Neuronal stem cell (in vitro differentiated cells): Measurements from ENCODE around the gene RASAL1.
A peak's percentile ranks its signal among the peaks of the same experiment; 100 is the strongest.

Source experiments
- DNase-seq: peaks from one replicate; pipeline ENCODE4 v3.0.0-alpha.2; 2013; ENCODE audit warnings: low spot score
- H2AFZ ChIP-seq: one replicate; pipeline ENCODE4 v1.6.1; 2013; ENCODE audit warnings: mild to moderate bottlenecking, low read length, inconsistent platforms
- H2AK5ac ChIP-seq: 2 replicates; pipeline ENCODE4 v1.6.1; 2013; ENCODE audit warnings: low read depth, mild to moderate bottlenecking, inconsistent platforms, low read length, moderate library complexity, mixed read lengths
- H2BK120ac ChIP-seq: 2 replicates; pipeline ENCODE4 v1.6.1; 2013; ENCODE audit warnings: low read depth, mild to moderate bottlenecking, inconsistent platforms, low read length, moderate library complexity, mixed read lengths
- H2BK12ac ChIP-seq: one replicate; pipeline ENCODE4 v1.6.1; 2013; ENCODE audit warnings: low read length, inconsistent platforms
- H2BK15ac ChIP-seq: 2 replicates; pipeline ENCODE4 v1.6.1; 2013; ENCODE audit warnings: mild to moderate bottlenecking, low read length, inconsistent platforms, mixed read lengths
- H2BK5ac ChIP-seq: one replicate; pipeline ENCODE4 v1.6.1; 2013; ENCODE audit warnings: inconsistent platforms, mild to moderate bottlenecking, low read length, moderate library complexity
- H3K14ac ChIP-seq: one replicate; pipeline ENCODE4 v1.6.1; 2013; ENCODE audit warnings: low read length, inconsistent platforms
- H3K18ac ChIP-seq: 2 replicates; pipeline ENCODE4 v1.6.1; 2013; ENCODE audit warnings: low read length, inconsistent platforms
- H3K23ac ChIP-seq: 2 replicates; pipeline ENCODE4 v1.6.1; 2013; ENCODE audit warnings: low read depth, mild to moderate bottlenecking, mixed read lengths, low read length, inconsistent platforms; ENCODE audit not compliant: poor library complexity
- H3K27ac ChIP-seq: replicated peaks from 3 replicates; pipeline ENCODE4 v1.5.1; 2013; ENCODE audit warnings: low read length, inconsistent platforms
- H3K27me3 ChIP-seq, 3 experiments: 2 replicates each; pipeline ENCODE4 v1.6.1; 2013; ENCODE audit warnings: low read length in 3 of 3, mild to moderate bottlenecking in 2 of 3, inconsistent platforms in 1 of 3, low read depth in 1 of 3, mixed read lengths in 1 of 3, moderate library complexity in 1 of 3; ENCODE audit not compliant: control insufficient read depth in 3 of 3, insufficient read depth in 3 of 3
- H3K36me3 ChIP-seq, 2 donors: replicated peaks in 1 of 2; 2 replicates each; pipeline ENCODE4 v1.6.1; 2013; ENCODE audit warnings: low read length in 2 of 2; ENCODE audit not compliant: control insufficient read depth in 2 of 2, insufficient read depth in 2 of 2
- H3K4ac ChIP-seq: 2 replicates; pipeline ENCODE4 v1.6.1; 2013; ENCODE audit warnings: inconsistent platforms, mild to moderate bottlenecking, low read length, moderate library complexity
- H3K4me1 ChIP-seq, 2 donors: 1 replicate in 1 of 2; 2 replicates in 1 of 2; pipeline ENCODE4 v1.6.1; 2013; ENCODE audit warnings: low read length in 2 of 2, low read depth in 1 of 2; ENCODE audit not compliant: control insufficient read depth in 2 of 2, insufficient read depth in 1 of 2
- H3K4me2 ChIP-seq: one replicate; pipeline ENCODE4 v1.6.1; 2013; ENCODE audit warnings: mild to moderate bottlenecking, low read length, inconsistent platforms; ENCODE audit not compliant: insufficient read depth, poor library complexity, severe bottlenecking
- H3K4me3 ChIP-seq, 2 donors: 2 replicates each; pipeline ENCODE4 v1.5.1; 2013; ENCODE audit warnings: low read length in 2 of 2, mild to moderate bottlenecking in 2 of 2, inconsistent platforms in 1 of 2, moderate library complexity in 1 of 2
- H3K79me1 ChIP-seq: one replicate; pipeline ENCODE4 v1.6.1; 2013; ENCODE audit warnings: low read depth, mild to moderate bottlenecking, inconsistent platforms, low read length, moderate library complexity
- H3K9ac ChIP-seq: one replicate; pipeline ENCODE4 v1.6.1; 2013; ENCODE audit warnings: mild to moderate bottlenecking, low read depth, low read length, inconsistent platforms; ENCODE audit not compliant: poor library complexity
- H3K9me3 ChIP-seq, 2 donors: replicated peaks in 1 of 2; 2 replicates each; pipeline versions ENCODE3 to v1.6.1; 2013; ENCODE audit warnings: low read length in 2 of 2, mild to moderate bottlenecking in 2 of 2, inconsistent platforms in 1 of 2, low read depth in 1 of 2, mixed read lengths in 1 of 2, moderate library complexity in 1 of 2; ENCODE audit not compliant: control insufficient read depth in 2 of 2, insufficient read depth in 1 of 2
- H4K8ac ChIP-seq: one replicate; pipeline ENCODE4 v1.6.1; 2013; ENCODE audit warnings: low read depth, mild to moderate bottlenecking, inconsistent platforms, low read length, moderate library complexity
- H4K91ac ChIP-seq: one replicate; pipeline ENCODE4 v1.6.1; 2013; ENCODE audit warnings: low read length, low read depth, mild to moderate bottlenecking, inconsistent platforms; ENCODE audit not compliant: poor library complexity
- WGBS, 2 donors: extraction: QIAGEN DNeasy Blood & Tissue Kit; methylation state at CpG; one replicate each; pipeline ENCODE4 v1.1.7; 2013; ENCODE audit warnings: missing lambda C conversion rate in 2 of 2, mixed read lengths in 1 of 2; ENCODE audit not compliant: insufficient read length in 2 of 2, insufficient replicate concordance in 1 of 2; ENCODE audit errors: extremely low coverage in 2 of 2; 5-methylcytosine and 5-hydroxymethylcytosine counted together

The RASAL1 gene

DNA sequence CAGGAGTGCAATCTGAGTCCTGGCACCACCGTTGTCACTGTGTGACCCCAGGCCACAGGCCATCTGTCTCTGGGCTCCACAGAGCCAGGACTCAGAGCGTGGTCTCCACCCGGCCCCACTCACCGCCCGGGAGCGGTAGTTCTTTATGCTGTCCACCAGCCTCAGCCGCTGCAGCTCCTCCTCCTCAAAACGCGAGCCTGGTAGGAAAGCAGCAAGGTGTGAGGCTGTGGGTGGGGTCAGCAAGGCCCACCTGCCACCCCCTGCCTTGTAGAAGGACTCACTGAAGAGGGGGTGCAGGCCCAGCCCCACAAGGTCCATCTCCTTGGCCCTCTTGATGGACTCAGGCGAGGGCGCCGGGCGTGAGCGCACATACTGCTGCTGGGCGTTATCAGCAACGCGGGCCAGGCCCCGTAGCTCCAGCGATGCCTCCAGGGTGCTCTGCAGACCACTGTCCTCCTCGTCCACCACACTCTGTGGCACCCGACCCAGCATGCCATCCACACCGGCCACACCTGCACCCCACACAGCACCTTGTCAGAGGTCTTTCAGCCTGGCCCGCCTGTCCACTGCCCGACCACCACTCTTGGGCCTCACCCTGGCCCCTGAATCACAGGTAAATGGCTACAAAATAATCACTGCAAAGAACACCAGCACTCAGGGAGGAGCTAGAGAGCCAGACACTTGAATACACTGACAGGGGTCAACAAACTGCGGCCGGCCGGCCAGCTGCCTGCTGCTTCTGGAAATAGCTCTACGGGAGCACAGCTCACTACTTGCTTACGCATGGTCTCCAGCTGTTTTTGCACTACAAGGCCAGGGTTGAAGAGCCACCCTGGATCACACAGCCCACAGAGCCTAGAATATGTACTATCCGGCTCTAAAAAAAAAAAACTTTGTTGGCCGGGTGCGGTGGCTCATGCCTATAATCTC is 30.2 kb upstream of the RASAL1 start:
- no peak overlapping the region for H3K18ac ChIP-seq
- H3K27ac ChIP-seq: no peak overlapping the region
- no peak overlapping the region for H3K4me3 ChIP-seq
- no peak overlapping the region for H2AFZ ChIP-seq
- H3K23ac ChIP-seq: peak overlapping the region; percentile 52
- no peak for DNase-seq
- H3K14ac ChIP-seq: no peak overlapping the region
- H2AK5ac ChIP-seq: no peak overlapping the region
- H2BK5ac ChIP-seq: no peak overlapping the region
- no peak overlapping the region for H2BK12ac ChIP-seq
- no peak overlapping the region for H4K91ac ChIP-seq
- H3K79me1 ChIP-seq: no peaks in the 10 kb centered on the region
- H3K36me3 ChIP-seq: peaks cover 34 to 90% of the 10 kb centered on the region in 2 donors
- H3K27me3 ChIP-seq: no peaks in the 10 kb centered on the region
- H3K4me2 ChIP-seq: no peak overlapping the region
- no peaks in the 10 kb centered on the region for H3K9me3 ChIP-seq
- H3K9ac ChIP-seq: peak overlapping the region; percentile 24
- H3K4me1 ChIP-seq: peaks cover 5 to 15% of the 10 kb centered on the region in 2 donors
- H3K4ac ChIP-seq: no peak overlapping the region
- no peak overlapping the region for H4K8ac ChIP-seq
- no peak overlapping the region for H2BK15ac ChIP-seq
- no CpG with 5 or more reads among the region's 32 CpGs for WGBS, 2 donors
- H2BK120ac ChIP-seq: no peak overlapping the region

DNA sequence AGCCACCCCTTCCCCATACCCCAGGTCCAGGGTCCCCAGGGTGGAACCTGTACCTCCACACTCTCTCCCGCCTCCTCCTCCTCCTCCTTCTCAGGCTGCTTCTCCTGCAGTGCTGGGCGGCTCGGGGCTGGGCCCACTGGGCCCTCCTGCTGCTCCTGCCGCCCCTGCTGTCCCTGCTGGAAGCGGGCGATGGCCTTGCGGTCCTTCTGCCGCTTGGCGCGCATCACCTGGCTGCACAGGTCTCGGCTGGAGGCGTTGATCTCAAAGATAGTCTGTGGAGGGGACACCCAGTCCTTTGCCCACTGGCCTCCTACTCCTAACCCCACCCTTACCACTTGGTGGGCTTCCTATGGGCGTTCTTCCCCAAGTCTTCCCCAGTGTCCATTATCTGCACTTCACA is 28.5 kb upstream of the RASAL1 start:
- H2BK120ac ChIP-seq: no peak overlapping the region
- peaks cover 5 to 21% of the 10 kb centered on the region in 2 donors for H3K4me1 ChIP-seq
- H3K9ac ChIP-seq: no peak overlapping the region
- no peak overlapping the region for H3K14ac ChIP-seq
- H2BK12ac ChIP-seq: no peak overlapping the region
- no peak for DNase-seq
- H3K4me3 ChIP-seq: no peak overlapping the region
- H3K18ac ChIP-seq: peak overlapping the region; percentile 75
- peak overlapping the region; percentile 87 for H3K23ac ChIP-seq
- no peak overlapping the region for H2AK5ac ChIP-seq
- peaks cover 39 to 92% of the 10 kb centered on the region in 2 donors for H3K36me3 ChIP-seq
- H3K9me3 ChIP-seq: no peaks in the 10 kb centered on the region
- no peak overlapping the region for H3K4ac ChIP-seq
- H2BK5ac ChIP-seq: no peak overlapping the region
- no peak overlapping the region for H4K8ac ChIP-seq
- WGBS, 2 donors: no CpG with 5 or more reads among the region's 13 CpGs
- H3K27me3 ChIP-seq: no peaks in the 10 kb centered on the region
- H2AFZ ChIP-seq: no peak overlapping the region
- no peak overlapping the region for H2BK15ac ChIP-seq
- no peak overlapping the region for H3K4me2 ChIP-seq
- peaks cover 6% of the 10 kb centered on the region for H3K79me1 ChIP-seq
- no peak overlapping the region for H3K27ac ChIP-seq
- no peak overlapping the region for H4K91ac ChIP-seq

DNA sequence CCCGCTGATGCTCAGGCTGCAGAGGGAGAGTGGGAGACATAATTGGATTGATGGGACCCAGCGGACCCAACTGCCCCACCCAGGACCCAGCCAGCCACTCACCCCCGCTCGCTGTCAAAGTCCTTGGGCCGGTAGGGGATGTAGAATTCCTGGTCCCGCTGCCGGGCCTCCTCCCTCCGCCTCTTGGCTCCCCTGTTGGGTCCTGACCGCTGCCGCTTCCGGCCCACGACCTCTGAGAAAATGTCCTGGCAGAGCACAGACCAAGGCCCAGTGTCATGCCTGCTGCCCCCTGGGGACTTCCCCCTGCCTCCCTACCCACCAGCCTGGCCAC is 27.4 kb upstream of the RASAL1 start:
- DNase-seq: no peak
- Histone ChIP-seq H3K4me2 (no peak overlapping the region), H3K36me3 (peaks cover 44 to 92% of the 10 kb centered on the region in 2 donors)

More for the DNA sequence above, 27.4 kb upstream of the RASAL1 start:
- H3K4ac ChIP-seq: no peak overlapping the region
- peak overlapping the region; percentile 78 for H2BK5ac ChIP-seq
- no peak overlapping the region for H3K14ac ChIP-seq
- H2BK120ac ChIP-seq: peak overlapping the region; percentile 24
- no peaks in the 10 kb centered on the region for H3K9me3 ChIP-seq
- no peak overlapping the region for H3K27ac ChIP-seq
- H2AFZ ChIP-seq: no peak overlapping the region
- peak overlapping the region; percentile 81 for H2BK15ac ChIP-seq
- H4K8ac ChIP-seq: no peak overlapping the region
- H2AK5ac ChIP-seq: peak overlapping the region; percentile 2
- no peak overlapping the region for H4K91ac ChIP-seq
- H3K18ac ChIP-seq: no peak overlapping the region
- WGBS, 2 donors: no CpG with 5 or more reads among the region's 12 CpGs
- peak overlapping the region; percentile 81 for H3K23ac ChIP-seq
- H3K4me1 ChIP-seq: peaks cover 5 to 21% of the 10 kb centered on the region in 2 donors
- H3K27me3 ChIP-seq: no peaks in the 10 kb centered on the region
- no peak overlapping the region for H3K9ac ChIP-seq
- H3K4me3 ChIP-seq: no peak overlapping the region
- peaks cover 6% of the 10 kb centered on the region for H3K79me1 ChIP-seq
- H2BK12ac ChIP-seq: no peak overlapping the region
